NCI-H1436 treated with DMSO at 0.1 percent for 48 hours (cell line): Measurements from ENCODE around the gene GSG1L.

Source experiments
- DNase-seq: peaks from one replicate; lab custom pipeline; 2025; lab: John Stamatoyannopoulos, UW

The GSG1L gene

DNA sequence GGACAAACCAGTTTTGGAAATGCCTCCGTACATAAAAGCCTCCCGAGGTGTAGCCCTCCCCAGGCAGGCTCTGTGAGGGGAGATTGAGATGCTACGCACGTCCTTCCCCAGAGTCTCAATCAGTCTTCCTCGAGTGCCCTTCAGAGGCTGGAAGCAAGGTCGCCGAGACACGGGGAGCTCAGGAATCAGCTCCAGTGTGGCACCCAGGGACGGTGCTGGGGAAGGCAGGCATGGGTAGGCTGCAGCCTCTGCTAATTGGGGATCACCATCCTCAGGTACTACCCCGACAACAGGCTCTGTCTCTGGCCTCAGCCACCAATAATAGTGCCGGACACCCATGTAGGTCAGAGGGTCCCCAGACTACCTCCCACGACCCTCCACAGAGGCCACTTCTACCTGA lies 28.1 kb upstream of the GSG1L start:
- no peak for DNase-seq

DNA sequence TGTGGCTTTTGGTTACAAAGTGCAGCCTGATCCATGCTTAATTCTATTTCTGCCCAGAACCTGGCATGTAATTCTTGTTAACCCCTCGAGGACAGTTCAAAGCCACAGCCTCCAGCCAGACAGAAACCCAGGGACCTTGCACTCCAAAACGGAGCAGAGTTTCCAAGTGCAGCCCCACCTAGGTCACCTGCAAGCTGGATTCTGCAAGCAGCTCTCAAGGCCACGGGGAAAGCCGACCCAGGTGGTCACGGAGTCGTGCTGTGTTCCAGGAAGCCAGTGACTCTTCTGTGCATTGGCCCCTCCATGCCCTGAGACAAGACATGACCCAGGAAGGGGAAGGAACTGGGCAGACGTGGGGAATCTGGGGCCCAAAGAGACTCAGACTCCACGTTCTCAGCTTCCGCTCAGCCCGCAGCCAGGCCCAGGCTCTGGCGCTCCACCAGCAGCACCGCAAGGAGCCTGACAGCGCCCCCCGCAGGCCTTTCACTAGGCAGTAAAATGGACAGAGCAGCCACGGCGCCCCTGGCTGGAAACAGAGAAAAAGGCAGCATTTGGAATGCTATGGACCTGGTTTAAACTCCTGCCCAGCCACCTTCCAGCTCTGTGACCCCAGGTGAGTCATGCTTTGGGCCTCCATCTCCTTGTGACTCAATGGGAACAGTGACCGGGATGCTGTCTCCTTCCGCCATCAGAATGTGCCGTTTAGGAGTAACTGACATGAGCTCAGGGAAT lies 27.3 kb upstream of the GSG1L start:
- DNase-seq: no peak

DNA sequence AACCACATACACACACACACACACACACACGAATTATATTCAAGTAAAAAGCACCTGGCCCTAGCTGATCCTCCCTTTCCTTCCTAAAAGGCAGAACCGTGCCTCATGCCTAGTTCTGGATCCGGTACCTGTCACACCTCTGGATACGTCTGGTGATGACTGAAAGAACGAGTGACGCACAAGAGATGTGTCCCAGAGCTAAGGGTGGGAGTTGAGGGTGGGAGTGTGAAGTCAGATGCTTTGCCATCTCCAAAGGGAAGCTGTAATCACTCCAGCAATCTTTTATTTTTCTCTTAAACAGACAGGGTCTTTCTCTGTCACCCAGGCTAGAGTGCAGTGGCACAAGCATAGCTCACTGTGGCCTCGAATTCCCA lies 26.5 kb upstream of the GSG1L start:
- DNase-seq: no peak

GRCh38 chr16:28089205-28089991 lies 25.9 kb upstream of the GSG1L start:
- DNase-seq: no peak

DNA sequence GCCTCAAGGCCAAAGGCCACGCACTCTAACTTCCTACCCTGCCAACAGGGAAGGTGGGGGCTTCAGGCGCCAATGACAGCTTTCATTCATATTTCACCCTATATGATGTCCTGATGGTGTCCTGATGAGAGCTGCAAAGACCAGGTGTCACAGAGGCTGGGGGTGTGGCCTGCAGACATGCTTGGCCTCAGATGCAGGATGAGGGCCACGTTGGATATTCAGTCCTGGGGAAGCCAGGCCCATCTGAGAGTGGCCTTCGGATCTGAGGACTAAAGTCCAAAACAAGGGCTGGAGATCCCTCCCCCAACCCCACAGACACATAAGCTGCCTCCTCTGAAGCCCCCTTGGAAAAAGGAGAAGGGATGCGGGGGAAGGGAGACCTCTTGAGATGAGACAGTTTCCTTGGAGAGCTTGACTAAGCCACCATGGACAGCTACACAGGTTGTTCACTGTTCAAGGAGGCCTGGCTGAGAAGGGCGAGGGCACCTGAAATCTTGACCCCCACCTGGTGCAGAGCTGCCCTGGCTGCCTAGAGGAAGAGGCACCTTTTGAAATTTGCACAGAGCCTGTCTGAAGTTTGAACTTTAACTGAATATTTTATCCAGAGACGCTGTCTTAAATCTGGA lies 24.3 kb upstream of the GSG1L start:
- no peak for DNase-seq

- no peak for DNase-seq
Measured at GRCh38 chr16:28087140-28087660, 23.7 kb upstream of the GSG1L start.

DNA sequence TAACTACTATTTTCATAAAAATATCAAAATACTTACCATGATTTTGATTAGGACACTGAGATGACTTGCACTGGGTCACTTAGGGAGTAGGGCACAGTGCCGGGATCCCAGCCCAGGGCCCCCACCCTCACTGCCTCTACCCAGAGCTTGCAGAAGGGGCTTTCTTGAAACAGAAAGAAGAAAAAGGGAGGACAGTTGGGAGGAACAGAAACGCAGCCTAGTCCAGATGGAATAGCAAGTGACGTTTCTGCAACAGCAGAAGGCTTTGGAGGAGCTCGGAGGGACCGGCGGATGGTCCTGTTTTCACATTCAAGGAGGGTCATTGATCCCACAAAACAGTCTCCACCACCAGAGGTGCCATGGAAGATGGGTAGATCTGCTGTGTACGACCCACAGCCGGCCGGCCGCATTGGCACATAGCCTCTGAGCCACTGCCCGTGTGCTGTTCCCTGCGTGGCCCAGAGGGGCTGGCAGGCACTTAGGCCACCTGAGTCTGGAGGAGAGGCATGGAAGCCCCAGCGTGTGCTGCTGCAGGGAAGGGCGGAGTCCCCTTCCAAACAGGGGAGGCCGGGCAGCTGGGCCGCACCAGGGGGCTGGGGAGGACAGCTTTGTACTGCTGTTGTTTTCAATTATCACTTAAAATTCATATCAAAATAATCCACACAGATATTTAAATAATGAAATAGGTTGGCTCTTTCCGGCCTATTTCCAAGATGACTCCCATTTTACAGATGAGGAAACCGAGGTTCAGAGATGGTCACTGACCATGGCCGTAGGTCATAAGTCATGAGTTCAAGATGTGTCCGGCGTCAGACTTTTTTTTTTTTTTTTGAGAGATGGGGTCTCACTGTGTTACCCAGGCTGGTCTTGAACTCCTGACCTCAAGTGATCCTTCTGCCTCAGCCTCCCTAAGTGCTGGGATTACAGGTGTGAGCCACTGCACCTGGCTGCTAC lies 22.9 kb upstream of the GSG1L start:
- DNase-seq: no peak

DNA sequence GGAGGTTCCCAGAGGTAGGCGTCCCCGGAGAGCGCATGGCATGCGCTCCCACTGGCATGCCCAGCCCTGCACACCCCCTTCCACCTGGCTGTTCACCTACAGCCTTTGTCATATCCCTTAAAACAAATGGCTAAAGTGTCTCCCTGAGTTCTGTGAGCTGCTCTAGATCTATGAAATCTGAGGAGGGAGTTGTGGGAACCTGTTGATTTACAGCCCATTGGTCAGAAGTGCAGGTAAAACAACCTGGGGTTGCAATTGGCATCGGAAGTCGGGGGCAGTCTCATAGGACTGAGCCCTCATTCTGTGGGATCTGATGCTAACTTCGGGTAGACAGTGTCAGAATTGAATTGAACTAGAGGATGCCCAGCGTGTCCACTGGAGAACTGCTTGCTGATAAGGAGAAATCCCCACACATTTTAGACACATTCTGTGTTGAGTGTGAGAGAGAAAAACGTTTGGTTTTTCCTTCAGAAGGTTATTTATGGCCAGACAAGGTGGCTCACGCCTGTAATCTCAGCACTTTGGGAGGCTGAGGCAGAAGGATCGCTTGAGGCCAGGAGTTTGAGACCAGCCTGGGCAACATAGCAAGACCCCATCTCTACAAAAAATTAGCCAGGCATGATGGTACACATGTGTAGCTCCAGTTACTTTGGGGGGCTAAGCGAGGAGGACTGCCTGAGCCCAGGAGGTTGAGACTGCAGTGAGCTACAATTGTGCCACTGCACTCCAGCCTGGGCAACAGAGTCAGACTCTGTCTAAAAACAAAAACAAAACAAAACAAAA lies 22.1 kb upstream of the GSG1L start:
- no peak for DNase-seq

DNA sequence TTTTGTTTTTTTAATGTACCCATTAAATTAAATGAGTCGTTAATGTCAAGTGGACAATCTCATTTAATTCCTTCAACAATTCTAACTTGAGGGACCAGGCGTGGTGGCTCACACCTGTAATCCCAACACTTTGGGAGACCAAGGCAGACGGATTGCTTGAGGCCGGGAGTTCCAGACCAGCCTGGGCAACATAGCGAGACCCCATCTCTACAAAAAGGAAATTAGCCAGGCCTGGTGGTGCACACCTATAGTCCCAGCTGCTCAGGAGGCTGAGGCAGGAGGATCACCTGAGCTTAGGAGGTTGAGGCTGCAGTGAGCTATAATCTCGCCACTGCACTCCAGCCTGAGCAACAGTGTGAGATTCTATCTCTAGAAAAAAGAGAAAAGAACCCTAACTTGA lies 20.7 kb upstream of the GSG1L start:
- no peak for DNase-seq

DNA sequence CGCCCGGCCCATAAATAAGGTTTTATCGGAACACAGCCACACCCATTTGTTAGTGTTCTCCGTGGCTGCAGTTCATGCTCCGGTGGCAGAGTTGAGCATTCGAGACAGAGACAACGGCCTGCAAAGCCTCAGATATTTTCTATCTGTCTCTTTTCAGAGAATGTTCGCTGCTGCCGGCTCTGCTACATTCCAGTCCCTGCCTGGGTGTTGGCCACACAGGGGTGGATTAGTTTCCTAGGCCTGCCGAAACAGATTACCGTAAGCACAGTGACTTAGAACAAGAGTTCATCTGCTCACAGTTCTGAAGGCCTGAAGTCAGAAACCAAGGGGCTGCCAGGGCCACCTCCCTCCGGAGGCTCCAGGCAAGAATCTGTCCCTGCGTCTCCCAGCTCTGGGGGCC lies 19.1 kb upstream of the GSG1L start:
- no peak for DNase-seq

DNA sequence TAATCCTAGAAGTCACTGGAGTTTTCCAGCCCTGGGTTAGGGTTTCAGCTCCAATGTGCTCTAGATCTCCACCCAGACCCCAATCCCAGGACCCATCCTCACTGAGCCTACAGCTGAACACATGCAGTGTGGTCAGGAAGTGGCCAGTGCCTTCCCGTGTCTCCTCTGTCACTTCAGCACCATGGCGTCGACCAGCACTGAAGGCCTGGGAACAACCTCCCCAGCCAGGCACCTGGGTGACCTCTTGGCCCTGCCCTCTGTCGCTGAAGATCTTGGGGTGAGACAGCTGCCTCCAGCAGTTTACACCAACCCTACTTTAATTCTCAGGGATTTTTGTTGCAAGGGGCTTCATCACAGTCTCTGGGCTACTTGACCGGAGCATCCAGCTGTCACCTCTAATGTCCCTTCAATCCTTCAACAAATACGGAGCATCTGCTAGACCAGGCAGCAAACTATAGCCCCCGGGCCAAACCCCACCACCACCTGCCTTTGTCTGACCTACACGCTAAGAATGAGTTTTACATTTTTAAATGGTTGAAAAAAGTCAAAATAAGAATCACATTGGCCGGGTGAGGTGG lies 18.0 kb upstream of the GSG1L start:
- no peak for DNase-seq

DNA sequence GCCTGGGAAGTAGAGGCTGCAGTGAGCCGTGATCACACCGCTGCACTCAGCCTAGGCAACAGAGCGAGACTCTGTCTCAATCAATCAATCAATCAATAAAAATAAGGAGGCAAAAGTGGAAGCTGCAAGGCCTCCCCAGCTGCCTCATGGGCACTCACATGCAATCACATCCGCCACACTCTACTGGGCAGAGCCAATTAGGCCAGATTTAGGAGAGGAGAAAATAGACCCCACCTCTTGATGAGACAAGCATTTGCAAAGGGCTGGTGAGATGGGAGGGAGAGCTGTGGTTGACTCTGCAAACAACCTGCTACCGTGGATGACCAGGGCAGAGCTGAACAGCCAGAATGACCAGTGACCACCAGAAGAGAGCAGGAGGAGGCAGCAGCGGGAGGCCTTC lies 14.7 kb upstream of the GSG1L start:
- no peak for DNase-seq

DNA sequence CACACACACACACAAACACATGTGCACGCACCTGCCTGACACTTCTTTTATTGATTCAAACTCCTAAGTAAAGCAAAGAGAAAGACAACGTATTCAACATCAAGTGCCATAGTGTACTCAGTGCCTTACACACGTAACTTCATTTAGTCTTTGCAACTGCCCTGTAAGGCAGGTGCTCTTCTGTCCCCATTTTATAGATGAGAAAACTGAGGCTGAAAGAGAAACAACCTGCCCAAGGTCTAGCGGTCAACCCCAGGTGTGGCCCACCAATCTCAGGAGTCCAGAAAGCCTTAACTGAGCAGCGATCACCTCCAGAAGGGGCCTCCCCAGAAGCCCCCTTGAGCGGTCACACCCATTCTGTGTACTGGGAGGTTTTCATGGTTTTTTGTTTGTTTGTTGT lies 10.3 kb upstream of the GSG1L start:
- DNase-seq: no peak

DNA sequence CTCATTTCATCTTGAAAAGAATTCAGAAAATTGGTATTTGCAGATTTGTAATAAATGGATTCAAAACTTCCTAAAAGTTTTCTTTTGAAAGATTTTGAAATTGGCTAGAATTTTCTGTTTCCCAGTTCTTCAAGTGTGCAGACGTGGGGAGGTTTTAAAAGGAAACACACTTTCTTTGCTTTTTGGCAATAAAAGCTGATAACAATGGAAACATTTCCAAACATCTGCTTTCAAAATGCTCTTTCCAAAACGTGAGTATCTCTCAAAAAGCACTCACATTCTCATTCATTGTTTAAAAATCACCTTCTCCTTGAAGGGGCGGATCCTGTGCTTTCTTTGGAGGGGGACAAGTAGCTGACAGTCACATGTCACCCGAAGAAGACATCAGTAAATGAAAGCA lies 8.6 kb upstream of the GSG1L start:
- DNase-seq: no peak

DNA sequence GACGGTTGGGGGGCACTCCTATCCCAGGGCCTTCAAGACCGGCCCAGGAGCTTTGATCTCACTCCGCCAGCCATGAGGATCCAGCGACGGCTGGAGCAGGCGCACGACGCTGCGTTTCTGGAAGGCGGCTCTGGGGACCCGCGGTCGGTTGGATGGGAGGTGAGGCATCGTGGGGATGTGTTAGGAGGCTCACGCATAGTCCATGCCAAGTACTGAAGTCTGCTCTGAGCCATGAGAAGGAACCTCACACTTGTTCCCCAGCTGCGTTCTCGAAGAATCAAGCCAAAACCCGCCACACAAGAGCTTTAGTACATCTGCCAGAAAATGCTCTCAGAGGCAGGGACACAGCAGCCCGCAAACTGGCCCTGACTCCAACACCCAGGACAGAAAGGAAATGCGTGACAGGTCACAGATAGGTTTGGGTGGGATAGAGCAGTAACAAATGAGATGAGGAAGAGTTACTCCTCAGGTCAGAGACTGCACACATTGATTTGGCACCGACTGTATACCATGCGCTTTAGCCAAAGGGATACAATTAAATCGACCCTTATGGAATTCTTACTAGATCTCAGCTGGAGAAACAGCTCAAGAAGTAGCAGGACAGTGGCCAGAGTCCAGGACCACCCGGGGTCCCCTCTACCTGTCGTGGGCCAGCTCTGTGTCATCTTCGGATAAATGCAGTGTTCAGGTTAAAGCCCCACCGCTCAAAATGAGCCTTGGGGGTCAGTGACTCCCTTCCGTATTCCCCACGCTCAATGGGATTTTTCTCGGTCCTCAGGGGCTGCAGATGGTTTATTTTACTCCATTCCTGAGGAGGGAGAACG lies 6.7 kb upstream of the GSG1L start:
- DNase-seq: no peak

DNA sequence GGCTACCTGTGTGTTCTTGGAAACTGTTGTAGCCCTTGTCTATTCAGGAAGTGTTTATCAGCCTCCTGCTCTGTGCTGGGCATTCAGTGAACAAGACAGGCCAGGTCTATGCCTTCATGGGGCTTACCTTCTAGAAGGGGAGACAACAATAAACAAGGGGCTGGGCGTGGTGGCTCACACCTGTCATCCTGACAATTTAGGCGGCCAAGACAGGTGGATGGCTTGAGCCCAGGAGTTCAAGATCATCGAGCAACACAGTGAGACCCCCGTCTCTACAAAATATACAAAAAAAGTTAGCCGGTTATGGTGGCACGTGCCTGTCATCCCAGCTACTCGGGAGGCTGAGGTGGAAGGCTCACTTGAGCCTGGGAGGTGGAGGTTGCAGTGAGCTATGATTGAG lies 5.5 kb upstream of the GSG1L start:
- no peak for DNase-seq

- no peak for DNase-seq
Measured at GRCh38 chr16:28067604-28068379, 4.3 kb upstream of the GSG1L start.

GRCh38 chr16:28064706-28065249 lies 1.3 kb upstream of the GSG1L start:
- no peak for DNase-seq

DNA sequence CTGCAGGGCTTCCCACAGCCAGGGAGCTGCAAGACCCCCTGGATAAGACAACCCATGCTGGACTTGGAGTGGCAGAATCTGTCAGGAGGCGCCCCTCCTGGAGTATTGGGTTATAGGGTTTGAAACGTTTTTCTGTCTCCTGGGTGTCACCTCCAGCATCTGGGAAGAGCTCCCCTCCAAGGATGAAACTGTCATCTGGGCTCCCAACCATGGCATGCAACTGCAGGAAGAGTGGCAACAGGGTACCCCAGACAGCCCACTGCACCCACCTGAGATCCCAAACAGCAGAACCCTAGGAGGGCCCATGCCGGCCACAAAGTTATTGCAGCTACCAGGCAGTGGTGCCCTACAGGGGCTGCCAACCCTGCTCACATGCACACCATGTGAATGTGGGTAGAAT lies 636 bp upstream of the GSG1L start:
- no peak for DNase-seq
